Right kidney (tissue), 9 donors: ENCODE results near the gene CCR1.

Experiments used
- DNase-seq: peaks from one replicate; pipeline ENCODE4 v3.0.0-alpha.2; 2016
- long read RNA-seq, 8 donors: transcript quantifications; one replicate each; lab custom pipeline, GENCODE V29; 2026

CCR1 gene
- long read RNA-seq, donor 1, partial matches to known transcripts, result 0 of 1 reads
- long read RNA-seq, donor 1, other reads (novel, unspliced or antisense), result 0 of 1 reads
- long read RNA-seq, donor 2, partial matches to known transcripts, result 0 of 1 reads
- long read RNA-seq, donor 2, other reads (novel, unspliced or antisense), result 0 of 1 reads
- long read RNA-seq, donor 3, result 0 reads
- long read RNA-seq, donor 4, partial matches to known transcripts, result 0 of 1 reads
- long read RNA-seq, donor 4, other reads (novel, unspliced or antisense), result 0 of 1 reads
- long read RNA-seq, donor 5, result 0 reads
- long read RNA-seq, donor 6, result 0 reads
- long read RNA-seq, donor 7, partial matches to known transcripts, result 0 of 1 reads
- long read RNA-seq, donor 7, other reads (novel, unspliced or antisense), result 0 of 1 reads
- long read RNA-seq, donor 8, result 0 reads

DNA sequence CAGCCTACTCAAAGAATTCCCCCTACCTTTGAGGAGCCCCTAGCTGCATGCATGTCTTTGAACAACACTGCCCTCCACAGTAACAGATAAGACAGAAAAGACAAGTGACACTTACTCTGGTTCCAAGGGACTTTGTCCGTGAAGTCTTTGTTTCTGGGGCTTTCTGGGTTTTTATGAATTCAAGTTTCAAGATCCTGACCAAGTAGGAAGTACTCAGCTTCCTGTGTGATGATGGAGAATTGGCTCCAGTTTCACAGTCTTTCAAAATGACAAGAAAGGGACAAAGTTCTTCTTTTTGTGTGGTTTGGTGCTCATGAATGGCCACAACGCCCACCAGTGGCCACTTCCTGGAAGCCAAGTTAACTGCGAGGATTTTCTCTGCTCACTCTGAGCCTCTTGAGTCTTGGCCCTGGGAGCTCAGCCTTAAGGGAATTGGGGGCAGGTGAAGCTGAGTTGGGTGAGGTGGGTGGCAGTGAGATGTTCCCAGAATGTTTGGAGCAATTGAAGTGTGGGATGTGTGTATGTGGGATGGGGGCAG is at the start of gene CCR1:
Gene CCR1, minus strand, starts transcription at position 147 of the 538 bp plus-strand sequence. CDS start 4,000 bp downstream, outside the sequence.
- DNase-seq, result no peak

DNA sequence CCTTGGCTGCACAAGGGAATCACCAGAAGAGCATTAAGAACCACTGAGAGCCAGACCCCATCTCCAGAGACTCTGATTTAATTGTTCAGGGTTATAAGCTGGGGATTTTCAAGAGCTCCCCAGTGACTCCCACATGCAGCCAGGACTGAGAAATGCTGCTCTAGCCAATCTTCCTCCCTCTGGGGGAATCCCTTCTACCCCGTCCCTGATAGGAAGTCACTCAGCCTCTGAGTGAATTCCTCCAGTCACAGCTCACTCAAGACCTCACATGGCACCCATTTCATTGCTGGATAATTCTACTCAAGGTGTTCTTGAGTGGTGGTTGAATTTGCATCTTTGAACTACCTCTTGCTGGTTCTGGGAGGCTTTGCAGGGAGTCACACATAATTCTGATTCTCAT is 44.9 kb upstream of the CCR1 start:
- DNase-seq, result no peak

DNA sequence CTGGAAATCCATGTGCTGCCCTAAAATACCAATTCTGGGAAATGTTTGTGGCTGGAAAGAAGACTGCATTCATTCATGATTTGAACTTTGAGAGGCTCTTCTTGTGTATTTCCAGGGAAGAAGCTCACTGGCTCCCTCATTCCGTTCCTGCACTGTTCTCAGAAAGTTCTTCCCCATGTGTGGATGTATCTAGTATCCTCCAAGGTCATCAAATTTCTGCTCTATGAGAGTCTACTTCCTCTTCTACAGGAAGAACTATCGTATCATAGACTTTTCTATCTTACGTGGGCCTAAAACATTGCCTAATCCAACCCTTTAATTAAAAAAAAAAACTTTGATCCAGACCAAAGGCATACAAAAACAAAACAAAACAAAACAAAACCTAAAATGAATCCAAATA is 37.0 kb upstream of the CCR1 start:
- no peak for DNase-seq

DNA sequence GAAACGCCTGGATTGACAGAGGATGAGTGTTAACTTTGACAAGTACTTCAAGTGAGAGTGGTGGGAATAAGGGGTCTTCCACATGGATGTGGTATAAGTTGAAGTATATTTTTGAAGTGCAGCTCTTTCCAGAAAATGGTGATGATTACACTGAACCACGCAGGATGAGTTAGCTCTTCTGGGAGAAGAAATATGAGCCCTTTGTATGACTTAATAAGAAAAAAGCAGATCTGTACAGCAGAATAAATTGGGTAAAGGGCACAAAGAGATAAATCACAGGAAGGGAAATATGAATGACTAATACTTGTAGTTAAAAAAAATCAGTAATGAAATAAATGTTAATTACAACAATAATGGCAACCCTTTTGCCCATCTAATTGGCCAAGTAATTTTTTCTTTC is 35.4 kb upstream of the CCR1 start:
- no peak for DNase-seq

DNA sequence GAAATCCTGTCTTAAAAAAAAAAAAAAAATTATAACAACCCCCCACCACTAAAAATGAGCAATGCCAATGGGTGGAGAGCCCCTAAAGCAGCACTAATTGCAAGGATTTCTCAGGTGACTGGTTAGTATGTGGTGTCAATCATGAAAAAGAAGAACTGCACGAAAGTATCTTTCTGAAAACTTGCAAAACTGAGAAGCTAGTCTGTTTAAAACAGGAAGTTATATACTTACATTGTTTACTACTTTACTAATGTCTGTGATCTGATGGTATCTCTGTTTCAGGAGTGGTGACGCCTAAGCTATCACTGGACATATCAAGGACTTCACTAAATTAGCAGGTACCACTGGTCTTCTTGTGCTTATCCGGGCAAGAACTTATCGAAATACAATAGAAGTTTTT is 34.0 kb upstream of the CCR1 start, which contains the start of gene CCR3:
Gene CCR3, plus strand, starts transcription at position 341 of the 400 bp plus-strand sequence. CDS start 22,699 bp downstream, outside the sequence.
- DNase-seq, result no peak

DNA sequence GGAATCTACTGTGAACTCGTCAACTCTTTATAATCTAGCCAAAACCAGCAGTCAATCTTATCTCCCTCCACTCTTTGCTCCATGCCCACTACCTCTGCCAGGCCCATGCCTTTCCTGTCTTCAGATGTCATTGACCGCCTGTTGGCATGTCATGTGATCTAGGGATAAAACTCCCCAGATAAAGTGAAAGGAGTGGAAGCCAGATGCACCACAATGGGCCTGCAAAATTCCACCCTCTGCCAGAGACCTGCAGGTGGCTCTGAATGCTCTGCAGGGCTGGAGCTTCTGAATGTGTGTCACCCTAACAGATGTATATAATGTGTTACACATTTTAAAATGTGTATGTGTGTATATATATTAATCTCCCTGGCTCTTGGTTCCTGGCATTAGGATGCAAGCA is 31.8 kb upstream of the CCR1 start:
- DNase-seq, result no peak

DNA sequence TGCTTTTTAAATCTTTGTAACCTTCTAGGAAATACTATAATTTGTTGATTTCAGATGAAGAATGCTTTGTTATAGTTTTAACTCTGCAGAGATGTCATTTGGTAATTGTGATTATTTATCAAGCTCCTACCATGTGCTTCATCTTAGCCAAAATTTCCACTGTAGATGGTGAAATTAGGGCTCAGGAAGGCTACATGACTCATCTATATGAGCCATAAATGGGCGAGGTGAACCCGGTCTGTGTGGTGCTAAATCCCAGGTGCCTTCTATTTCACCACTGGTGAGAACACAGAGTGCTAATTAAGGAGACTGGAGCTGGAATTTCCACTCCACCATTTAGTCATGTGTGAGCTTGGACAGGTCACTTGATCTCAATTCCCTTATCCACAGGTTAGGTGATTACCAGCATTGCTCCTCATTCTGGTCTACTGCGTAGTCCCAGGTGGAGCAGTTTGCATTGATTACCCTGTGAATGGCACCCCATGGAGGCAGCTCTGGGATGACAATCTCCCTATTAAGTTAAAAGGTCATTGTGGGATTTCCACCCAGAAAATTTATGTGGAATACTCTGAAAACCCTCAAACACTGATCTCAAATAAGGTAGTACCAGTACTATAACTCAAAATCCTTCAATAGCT is 31.3 kb upstream of the CCR1 start:
- no peak for DNase-seq

DNA sequence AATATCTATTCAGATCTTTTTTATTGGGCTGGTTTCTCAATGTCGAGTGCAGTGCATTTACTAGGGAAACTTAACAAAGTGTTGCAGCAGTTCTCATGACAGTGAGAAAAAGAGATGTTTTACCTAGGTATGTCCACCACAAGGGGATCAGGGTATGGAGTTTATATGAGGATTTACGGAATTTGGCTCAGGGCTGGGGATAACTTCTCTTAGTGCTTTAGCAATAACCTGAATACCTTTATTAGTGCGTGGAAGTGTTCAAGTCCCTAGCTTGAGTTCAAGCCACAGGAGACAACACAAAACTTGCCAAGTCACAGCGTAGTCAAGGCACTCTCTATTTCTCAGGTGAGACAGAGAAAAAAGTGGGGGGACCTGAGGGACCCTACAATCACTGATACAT is 30.3 kb upstream of the CCR1 start:
- DNase-seq, result no peak

DNA sequence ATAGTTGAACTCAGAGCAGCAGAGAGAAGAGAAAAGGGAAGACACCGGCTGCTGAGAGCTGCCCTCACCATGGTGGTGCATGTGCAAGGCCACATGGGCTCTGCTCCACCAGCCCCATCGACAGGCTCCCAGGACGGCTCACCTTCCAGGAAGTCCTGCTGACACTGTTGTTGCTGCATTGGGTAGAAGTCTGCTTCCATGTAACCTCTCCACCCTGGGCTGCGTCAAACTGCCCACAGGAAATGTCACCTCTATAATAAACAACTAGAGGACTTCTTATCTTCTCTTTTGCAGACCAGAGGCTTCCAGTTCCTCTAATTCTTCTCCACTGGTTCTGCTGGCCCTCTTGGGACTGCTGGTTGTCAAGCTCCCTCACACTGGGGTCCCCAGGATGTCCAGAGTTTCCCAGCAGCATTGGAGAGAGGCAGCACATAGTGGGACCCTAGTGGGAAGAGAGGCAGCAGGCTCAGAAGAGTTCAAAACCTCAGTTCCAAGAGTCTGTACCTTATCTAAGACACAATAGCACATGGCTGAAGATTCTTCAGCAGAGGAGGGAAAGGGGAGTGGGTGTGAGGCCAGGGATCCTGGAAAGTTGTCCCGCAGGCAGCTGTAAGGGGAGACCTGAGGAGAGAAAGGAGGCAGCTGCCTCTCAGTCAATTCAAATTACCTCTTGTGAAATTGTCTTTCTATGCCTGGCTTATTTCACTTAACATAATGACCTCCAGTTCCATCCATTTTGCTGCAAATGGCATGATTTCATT is 28.4 kb upstream of the CCR1 start:
- no peak for DNase-seq

DNA sequence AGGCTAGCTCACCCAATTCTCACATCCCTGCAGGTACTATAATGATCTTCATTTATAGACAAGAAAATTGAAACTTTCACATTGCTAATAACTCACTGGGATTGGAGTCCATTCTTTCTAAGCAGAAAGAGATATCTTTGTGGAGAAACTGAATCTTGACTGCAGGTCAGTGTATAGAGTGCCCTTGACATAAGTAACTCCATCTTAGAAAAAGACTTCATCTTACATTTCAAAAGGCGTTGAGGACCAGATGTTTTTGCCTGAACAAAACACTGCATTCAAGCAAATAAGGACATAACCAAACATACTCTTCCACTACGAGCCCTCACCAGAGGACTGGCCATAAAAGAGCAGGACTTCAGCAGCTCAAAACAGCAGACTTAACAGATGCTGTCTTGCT is 27.3 kb upstream of the CCR1 start:
- no peak for DNase-seq

DNA sequence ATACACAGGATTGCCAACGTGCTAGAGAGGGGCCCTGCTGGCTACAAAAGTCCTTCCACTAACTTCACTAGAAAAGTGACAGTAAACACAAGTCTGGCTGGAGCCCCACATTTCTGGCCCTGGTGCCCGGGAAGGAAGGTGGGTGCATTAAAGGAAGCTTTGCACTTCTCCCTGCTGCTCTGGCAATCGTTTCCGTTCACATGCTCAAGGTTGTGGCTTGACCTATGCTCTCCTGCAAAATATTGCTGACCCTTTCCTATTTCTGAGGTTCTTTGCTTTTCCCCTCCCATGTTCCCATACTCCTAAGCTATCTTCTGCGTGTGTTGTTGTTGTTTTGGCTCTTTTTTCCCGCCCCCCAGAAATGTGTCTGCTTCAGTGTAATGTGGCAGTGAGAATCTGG is 25.1 kb upstream of the CCR1 start:
- DNase-seq, result no peak

DNA sequence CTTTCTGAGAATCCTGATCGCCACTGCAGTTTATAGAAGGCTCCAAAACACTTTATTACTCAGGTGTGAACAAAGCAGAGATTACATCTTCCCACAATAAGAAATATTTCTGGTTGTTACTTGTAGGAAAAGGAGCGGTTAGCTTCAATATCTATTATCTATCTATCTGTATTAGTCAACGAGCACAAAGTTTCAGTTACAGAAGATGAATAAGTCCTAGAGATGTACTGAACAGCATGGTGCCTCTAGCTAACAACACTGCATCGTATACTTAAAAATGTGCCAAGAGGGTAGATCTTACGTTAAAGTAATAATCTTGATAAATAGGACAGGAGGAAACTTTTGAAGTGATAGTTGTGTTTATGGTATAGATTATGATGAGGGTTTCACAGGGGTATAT is 23.2 kb upstream of the CCR1 start:
- DNase-seq, result no peak

DNA sequence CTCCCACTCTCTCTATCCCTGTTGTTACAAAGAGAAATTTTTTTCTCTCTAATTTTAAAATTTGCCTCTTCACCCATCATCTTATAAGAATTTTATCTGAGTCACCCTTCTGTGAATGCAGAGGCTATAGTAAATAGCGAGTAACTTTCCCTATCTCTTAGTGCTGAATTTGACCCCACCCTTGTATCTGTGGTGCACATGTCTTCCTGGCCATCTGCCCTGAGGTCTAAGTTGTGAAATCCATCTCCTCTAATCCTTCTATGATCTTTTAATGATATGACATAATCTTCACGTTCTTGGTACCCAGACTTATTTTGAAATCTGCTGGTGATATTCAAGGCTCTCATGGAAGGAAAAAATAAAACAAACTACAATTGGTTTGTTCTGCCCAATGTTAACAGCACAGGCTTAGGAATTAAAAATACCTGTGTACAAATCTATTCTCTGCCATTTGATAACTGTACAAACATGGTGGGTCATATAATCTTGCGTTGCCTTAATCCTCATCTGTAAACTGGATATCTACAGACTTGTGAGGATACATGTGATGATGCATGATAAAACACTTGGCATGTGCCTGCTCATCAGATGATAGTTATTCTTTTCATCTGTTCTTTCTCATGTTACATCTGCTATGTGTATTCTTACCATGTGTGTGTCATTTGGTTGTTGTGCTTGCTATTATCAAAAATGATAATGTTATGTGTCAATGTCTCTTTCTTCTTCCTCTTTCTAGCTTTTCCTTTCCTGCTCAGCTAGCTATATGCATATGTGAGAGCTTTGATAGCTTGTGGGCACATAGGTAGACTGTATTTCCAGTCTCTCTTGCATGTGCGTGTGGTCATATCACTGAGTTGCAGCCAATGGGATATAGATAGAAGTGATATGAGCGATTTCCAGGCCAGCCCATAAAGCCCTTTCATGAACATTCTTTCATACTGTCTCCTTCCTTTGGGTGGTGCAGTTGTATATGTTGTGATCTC is 20.4 kb upstream of the CCR1 start:
- DNase-seq, result no peak

DNA sequence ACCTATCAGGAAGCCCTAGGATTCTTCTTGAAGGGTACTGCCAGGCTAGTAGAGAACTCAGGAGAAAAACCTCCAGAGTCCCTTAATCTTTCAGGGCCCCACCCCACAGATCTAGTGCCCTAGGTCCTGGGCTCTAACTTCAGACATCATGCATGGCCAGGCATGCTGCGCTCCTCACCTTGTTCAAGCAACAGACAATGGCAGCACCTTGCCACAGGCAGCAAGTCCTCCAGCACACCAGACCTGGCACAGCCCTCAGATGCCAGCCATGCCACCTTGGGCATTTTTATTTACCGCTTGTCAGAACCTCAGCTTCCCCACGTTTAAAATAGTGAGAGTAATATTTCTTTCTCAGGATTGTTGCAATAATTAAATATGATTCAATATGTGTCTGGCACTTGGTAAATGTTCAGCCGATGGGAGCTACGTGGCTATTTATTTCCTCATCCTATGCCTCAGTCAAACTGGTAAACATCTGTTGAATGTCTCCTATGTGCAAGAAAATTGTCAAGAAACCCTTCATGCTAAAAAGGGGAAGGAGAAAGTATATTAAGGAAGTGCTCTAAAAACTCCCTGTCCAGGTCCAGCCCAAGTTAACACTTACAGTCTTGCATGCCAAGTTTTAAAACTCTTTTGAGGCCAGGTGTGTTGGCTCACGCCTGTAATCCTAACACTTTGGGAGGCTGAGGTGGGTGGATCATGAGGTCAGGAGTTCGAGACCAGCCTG is 14.5 kb upstream of the CCR1 start:
- DNase-seq, result no peak

DNA sequence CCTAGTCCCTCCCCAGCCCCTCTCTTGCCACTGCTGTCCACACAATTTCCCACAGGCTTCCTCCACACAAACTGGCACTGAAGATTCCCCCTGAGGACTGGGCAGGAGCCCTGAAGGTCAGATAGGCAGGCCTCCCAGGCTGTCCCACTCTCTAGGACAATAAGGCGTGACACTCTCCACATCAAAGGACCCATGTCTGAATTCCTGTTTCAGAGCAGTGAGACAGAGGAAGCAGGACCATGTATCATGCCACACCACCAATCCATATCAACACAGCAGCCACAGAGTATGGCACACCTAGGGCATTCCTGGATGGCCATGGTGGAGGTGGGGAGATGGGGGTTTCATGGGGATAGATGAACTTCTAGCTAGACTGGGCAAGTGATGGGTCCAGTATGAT is 13.8 kb upstream of the CCR1 start:
- DNase-seq, result no peak

DNA sequence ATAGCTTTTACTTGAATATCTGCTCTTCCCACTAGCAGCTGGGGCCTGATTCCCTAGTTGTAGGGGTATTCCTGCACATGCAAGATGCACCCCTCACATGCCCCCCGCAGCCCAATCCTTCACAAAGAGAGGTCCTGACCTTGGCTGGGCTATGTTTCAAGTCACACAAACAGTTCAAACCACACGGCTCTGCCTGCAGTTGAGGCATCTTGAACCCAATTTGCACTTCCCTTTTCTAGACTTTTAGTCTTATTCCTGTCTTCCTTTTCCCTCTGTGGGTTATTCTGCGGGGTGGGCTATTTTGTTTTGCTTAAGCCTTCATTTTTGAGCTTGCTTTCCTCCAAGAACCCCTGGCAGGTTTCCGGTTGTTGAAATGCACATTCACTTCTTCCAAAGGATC is 13.3 kb upstream of the CCR1 start:
- DNase-seq, result no peak

DNA sequence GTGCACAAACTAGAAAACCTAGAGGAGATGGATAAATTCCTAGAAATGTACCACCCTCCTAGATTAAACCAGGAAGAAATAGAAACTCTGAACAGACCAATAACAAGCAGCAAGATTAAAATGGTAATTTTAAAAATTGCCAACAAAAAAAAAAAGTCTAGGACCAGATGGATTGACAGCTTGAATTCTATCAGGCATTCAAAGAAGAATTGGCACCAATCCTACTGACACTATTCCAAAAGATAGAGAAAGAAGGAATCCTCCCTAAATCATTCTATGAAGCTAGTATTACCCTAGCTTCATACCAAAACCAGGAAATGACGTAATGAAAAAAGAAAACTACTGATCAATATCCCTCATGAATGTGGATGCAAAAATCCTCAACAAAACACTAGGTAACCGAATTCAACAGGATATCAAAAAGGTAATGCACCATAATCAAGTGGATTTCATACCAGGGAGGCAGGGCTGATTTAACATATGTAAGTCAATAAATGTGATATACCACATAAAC is 10.1 kb upstream of the CCR1 start:
- DNase-seq, result no peak

DNA sequence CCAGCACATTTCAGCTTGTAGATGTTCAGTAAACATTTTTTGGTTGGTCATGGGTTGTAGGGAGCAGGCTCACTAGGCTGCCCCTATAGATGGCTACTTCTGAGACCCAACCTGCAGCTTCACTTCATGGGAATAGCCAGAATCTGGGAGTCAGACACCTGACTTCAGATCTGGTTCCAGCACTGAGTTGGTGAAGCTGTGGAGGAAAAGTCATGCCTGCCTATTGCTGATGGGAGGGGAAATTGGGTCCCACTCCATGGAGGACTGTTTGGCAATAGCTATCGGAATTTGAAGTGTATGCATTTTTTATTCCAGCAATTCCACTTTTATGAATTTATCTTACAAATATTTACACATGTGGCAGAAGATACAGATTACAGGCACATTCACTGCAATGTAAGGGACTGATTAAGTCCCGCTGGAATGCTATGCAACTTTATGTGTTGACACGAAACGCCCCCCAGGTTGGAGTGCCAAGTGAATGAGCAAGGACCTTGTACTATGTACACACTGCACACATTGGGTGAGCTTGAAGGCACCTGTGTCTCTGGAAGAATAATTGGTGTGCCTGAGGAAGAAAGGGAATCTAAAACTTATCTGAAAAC is 7.8 kb upstream of the CCR1 start:
- DNase-seq, result no peak

DNA sequence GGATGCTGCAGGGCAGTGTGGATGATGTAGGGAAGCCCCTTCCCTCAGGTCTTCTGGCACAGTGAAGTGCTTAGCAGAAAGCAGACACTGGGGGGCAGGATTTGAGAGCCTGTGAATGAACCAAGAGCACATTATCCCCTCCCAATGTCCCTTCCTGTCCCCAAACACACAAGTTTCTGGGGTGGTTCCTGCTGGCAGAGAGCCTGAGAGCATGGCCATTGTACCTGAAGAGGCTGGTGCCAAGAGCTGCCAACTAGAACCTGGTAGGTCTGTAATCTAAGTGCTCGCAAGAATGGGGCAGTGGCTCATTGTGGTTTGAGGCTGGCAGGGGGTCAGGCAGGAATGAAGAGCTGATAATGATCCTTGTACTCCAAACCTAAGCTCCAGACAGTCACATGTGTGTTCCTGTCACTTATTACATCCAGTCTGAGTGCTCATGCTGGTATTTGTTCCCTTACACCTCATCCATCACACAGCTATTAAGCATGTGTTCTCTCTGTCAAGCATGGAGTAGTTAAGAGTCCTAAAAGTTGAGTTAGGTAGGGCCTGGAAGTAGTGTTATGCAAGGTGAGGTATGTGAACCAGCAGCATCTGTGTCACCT is 6.7 kb upstream of the CCR1 start:
- no peak for DNase-seq

DNA sequence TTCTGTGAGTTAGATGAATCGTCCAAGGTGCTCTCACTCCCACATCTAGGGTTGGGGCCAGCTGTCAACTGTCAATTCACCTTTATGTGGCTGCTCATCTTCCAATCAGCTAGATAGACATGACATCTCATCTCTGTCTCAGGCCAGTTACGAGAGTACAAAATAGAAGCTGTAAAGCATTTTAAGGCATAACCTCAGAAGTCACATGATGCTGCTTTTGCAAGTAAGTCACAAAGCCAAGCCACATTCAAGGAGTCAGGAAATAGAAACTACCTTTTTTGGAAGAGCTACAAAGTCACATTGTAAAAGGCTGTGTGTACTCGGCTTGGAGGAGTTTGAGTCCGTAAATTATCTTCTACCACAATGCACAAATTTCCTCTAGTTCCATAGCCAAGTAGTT is 5.1 kb upstream of the CCR1 start:
- no peak for DNase-seq
